ENCODE results near the gene PTMA. TPM values are rescaled to one million over a fixed set of nuclear protein-coding genes. Genes with fewer than 3 reads are reported as not detected.

PTMA gene
- total RNA-seq, 1 experiment from 2014 or later, result 713 TPM

DNA sequence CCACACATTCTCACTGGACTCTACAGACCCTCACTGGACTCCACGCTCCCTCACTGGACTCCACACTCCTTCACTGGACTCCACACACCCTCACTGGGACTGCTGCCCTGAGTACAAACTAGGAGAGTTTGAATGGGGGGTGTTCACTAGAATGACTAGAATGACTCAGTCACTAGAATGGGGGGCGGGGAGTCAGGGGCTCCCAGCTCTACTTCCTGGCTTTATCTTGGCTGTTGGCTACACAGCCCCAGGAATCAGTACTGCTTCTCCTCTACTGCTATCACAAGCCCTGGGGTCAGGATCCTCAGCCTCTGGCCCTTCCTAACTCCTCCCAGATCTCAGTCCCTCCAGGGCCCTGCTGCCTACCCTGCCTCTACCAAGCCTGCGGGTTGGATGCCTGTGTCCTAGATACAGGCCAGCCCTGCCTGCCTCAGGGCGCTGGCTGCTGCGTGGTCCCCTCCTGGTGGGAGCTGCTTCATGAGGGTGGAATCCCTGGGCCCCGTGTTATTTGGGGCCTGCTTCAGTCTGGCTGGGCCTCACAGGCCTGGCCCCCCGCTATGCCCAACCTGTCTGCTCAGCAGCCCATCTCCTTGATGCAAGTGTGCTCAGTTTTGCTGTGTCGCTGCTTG lies 7.8 kb downstream of the PTMA start:
- Mint-ChIP-seq H3K36me3 (ENCODE audit: insufficient read depth, unreplicated experiment) (peaks cover 37% of the 10 kb centered on the region), H3K27me3 (ENCODE audit: insufficient read depth, unreplicated experiment) (no peaks in the 10 kb centered on the region), H3K4me3 (ENCODE audit: unreplicated experiment) (no peak overlapping the region), H3K27ac (ENCODE audit: low read depth, unreplicated experiment) (no peak overlapping the region), H3K4me1 (ENCODE audit: insufficient read depth, unreplicated experiment) (peaks cover 31% of the 10 kb centered on the region), H3K9me3 (ENCODE audit: unreplicated experiment) (no peaks in the 10 kb centered on the region)
- TF ChIP-seq, protein P1, sequence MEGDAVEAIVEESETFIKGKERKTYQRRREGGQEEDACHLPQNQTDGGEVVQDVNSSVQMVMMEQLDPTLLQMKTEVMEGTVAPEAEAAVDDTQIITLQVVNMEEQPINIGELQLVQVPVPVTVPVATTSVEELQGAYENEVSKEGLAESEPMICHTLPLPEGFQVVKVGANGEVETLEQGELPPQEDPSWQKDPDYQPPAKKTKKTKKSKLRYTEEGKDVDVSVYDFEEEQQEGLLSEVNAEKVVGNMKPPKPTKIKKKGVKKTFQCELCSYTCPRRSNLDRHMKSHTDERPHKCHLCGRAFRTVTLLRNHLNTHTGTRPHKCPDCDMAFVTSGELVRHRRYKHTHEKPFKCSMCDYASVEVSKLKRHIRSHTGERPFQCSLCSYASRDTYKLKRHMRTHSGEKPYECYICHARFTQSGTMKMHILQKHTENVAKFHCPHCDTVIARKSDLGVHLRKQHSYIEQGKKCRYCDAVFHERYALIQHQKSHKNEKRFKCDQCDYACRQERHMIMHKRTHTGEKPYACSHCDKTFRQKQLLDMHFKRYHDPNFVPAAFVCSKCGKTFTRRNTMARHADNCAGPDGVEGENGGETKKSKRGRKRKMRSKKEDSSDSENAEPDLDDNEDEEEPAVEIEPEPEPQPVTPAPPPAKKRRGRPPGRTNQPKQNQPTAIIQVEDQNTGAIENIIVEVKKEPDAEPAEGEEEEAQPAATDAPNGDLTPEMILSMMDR (IDR thresholded peaks at IDR 0.05; ENCODE audit: unreplicated experiment), result no peak
- DNase-seq (ENCODE audit: unreplicated experiment), result no peak
- ChIA-PET CTCF (interaction anchor here (0.6 to 8.5 kb wide), 22 partner anchors 9 to 724 kb away, joined by 3 to 352 read pairs (median 4); no protein-coding TSS in a partner anchor), POLR2A (interaction anchor here (0.6 to 5.2 kb wide), 5 partner anchors 14 to 103 kb away, joined by 3 to 33 read pairs (median 11); no protein-coding TSS in a partner anchor)
- intact Hi-C loops (cut with micrococcal nuclease), result loop anchor here (1.0 kb wide), 4 partner anchors 39 to 153 kb away; no protein-coding TSS in a partner anchor
- BruUV-seq (replicated peaks), result no TSS peak

DNA sequence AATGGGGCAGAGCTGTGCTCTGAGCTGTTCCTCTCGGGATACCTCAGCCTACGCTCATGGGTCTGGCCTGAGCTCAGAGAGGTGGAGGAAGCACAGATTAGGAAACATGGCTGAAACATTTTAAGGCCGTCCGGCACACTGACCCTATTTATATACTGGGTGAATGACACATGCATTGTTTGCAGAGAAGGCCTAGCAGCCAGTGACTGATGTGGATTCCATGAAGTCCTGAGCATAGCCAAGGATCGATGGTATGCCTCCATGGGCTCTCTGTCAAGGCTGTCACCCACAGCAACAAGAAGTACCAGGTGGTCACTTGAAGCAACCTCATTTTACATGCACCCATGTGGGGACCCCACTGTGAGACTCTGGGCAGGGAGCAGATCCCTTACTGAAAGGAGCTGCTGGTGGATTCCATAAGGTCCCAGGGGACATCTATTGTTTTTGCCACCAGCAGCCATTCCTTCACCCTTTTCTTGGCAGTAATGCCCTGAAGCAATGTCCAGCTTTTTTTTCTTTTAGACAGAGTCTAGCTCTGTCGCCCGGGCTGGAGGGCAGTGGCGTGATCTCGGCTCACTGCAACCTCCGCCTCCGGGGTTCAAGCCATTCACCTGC lies 8.4 kb downstream of the PTMA start:
- no peaks in the 10 kb centered on the region for H3K9me3 Mint-ChIP-seq (ENCODE audit: unreplicated experiment)
- H3K27ac Mint-ChIP-seq (ENCODE audit: low read depth, unreplicated experiment), result no peak overlapping the region
- CTCF ChIA-PET, result interaction anchor here (0.6 to 8.5 kb wide), 13 partner anchors 8 to 723 kb away, joined by 3 to 352 read pairs (median 4); no protein-coding TSS in a partner anchor
- H3K36me3 Mint-ChIP-seq (ENCODE audit: insufficient read depth, unreplicated experiment), result peaks cover 30% of the 10 kb centered on the region
- no TSS peak for BruUV-seq (replicated peaks)
- H3K4me1 Mint-ChIP-seq (ENCODE audit: insufficient read depth, unreplicated experiment), result peaks cover 27% of the 10 kb centered on the region
- POLR2A ChIA-PET, result interaction anchor here (0.6 to 1.3 kb wide), 2 partner anchors 14 to 39 kb away, joined by 3 read pairs; no protein-coding TSS in a partner anchor
- DNase-seq (ENCODE audit: unreplicated experiment), result no peak
- H3K27me3 Mint-ChIP-seq (ENCODE audit: insufficient read depth, unreplicated experiment), result no peaks in the 10 kb centered on the region
- H3K4me3 Mint-ChIP-seq (ENCODE audit: unreplicated experiment), result no peak overlapping the region
- intact Hi-C loops (cut with micrococcal nuclease), result no loop called here
- TF ChIP-seq, protein P1 (IDR thresholded peaks at IDR 0.05; ENCODE audit: unreplicated experiment), result no peak

DNA sequence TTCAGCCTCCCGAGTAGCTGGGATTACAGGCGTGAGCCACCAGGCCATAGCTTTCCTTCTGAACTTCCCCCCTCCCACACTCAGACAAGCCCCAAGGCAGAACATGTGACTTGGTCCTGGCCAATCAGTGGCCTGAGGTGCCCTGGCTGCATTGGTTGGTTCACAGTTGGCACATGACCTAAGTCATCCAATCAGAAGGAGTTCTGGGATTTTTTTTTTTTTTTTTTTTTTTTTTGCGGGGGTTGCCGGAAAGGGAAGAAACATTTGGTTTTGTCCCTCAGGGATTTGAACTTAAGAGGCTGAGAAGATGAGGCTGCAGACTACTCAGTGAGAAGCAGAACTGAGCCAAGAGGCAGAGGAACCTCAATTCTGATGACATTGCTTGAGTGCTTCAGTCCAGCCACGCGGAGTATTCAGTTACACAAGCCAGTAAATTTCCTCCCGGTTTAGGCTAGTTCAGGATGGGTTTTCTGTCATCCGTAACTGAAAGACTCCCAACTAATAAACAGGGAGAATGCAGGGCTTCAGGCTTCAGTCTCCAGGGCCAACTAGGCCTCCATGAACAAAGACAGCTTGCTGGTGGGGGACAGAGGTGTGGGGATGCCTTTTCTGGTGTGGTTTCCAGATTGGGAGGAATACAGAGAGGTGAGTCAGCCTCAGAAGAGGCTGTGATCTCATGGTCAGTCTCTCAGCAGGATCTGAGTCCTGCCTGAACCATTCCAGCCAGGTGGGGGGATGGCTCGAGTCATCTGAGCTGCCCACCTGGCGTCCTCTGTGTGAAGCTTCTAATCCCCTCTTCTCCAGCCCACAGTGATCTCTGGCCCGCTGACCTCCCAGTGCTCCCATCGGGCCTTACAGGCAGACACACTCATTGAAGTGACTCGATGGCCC lies 9.2 kb downstream of the PTMA start:
- Mint-ChIP-seq H3K4me1 (ENCODE audit: insufficient read depth, unreplicated experiment) (peaks cover 19% of the 10 kb centered on the region), H3K36me3 (ENCODE audit: insufficient read depth, unreplicated experiment) (peaks cover 22% of the 10 kb centered on the region), H3K9me3 (ENCODE audit: unreplicated experiment) (no peaks in the 10 kb centered on the region), H3K27ac (ENCODE audit: low read depth, unreplicated experiment) (no peak overlapping the region), H3K27me3 (ENCODE audit: insufficient read depth, unreplicated experiment) (no peaks in the 10 kb centered on the region), H3K4me3 (ENCODE audit: unreplicated experiment) (no peak overlapping the region)
- ChIA-PET POLR2A (no interaction called here), CTCF (interaction anchor here (0.6 to 8.5 kb wide), 12 partner anchors 7 to 154 kb away, joined by 3 to 352 read pairs (median 4); no protein-coding TSS in a partner anchor)
- intact Hi-C loops (cut with micrococcal nuclease), result no loop called here
- TF ChIP-seq, protein P1 (IDR thresholded peaks at IDR 0.05; ENCODE audit: unreplicated experiment), result no peak
- BruUV-seq (replicated peaks), result no TSS peak
- no peak for DNase-seq (ENCODE audit: unreplicated experiment)

Data from MCF 10A (cell line).